ENCODE measurements around the gene PCBP3. TPM values are rescaled to one million over a fixed set of nuclear protein-coding genes. Genes with fewer than 3 reads are reported as not detected.

PCBP3 gene
- total RNA-seq, 1 experiment from 2014 or later: 10.9 TPM

DNA sequence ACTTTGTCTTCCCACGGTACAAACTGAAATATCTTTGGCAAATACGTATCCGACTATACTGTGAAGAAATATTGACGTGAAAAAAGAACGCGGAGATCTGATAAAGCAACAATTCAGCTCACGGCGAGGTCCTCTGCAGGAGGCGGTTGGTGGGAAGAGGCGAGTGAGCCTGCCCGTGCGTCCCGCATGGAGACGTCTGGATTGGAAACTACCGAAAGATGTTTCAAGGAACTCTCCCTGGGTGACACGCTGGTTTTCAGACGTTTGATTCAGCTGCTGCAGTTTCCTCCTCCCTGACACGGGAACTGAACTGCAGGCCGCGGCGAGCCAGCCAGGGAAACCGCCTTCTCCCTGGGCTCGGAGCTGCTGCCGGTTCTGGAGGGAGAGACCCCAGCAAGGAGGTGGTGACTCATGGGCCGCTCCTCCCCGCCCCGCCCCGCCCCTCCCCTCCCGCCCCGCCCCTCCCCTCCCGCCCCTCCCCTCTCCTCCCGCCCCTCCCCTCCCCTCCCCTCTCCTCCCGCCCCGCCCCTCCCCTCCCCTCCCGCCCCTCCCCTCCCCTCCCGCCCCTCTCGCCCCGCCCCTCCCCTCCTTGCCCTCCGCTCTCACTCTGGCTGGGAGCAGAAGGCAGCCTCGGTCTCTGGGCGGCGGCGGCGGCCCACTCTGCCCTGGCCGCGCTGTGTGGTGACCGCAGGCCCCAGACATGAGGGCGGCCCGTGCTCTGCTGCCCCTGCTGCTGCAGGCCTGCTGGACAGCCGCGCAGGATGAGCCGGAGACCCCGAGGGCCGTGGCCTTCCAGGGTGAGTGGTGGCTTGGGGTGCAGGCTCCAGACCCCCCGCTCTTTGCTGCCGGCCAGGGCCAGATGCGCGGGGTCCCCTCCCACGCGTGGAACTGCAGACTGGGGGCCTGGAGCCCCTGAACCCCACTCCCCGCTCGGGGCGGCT is 337.9 kb downstream of the PCBP3 start, which contains the start of gene COL6A1:
Gene COL6A1 (plus strand): TSS at position 620 of the 941 bp plus-strand sequence. CDS start 81 bp downstream, at position 701.
- H2BK12ac ChIP-seq (ENCODE audit: insufficient read length, low read depth, low read length): no peak within 1 kb of the TSS
- Mint-ChIP-seq H3K36me3 (ENCODE audit: insufficient read depth in 1 of 3, low read depth in 3 of 3) (peaks cover 11 to 21% (median 12%) of the 10 kb centered on the region in 3 experiments), H3K4me3 (peak within 1 kb of the TSS; percentile 73 to 82), H3K27me3 (ENCODE audit: low read depth) (peaks cover 5% of the 10 kb centered on the region), H3K27ac (no peak within 1 kb of the TSS), H3K9me3 (no peaks in the 10 kb centered on the region), H3K4me1 (peaks cover 10% of the 10 kb centered on the region in 2 experiments)
- no peaks in the 10 kb centered on the region for H4K20me1 ChIP-seq (ENCODE audit: control insufficient read depth, insufficient read depth, insufficient read length)
- H3K23ac ChIP-seq (ENCODE audit: insufficient read length, low read depth, low read length): no peak within 1 kb of the TSS
- H2BK5ac ChIP-seq (ENCODE audit: insufficient read length, low read length): no peak within 1 kb of the TSS
- no peak within 1 kb of the TSS for H2AFZ ChIP-seq (ENCODE audit: low read length)
- H3K4me2 ChIP-seq (ENCODE audit: insufficient read depth, insufficient read length, low read length): peak within 1 kb of the TSS; percentile 72
- H3K23me2 ChIP-seq (ENCODE audit: insufficient read length, low read depth, low read length, poor library complexity, severe bottlenecking): peaks cover 20% of the 10 kb centered on the region
- H3K18ac ChIP-seq (ENCODE audit: insufficient read length, low read depth, low read length): no peak within 1 kb of the TSS
- no peak within 1 kb of the TSS for H2BK15ac ChIP-seq (ENCODE audit: low read depth, low read length)
- H3K9ac ChIP-seq (ENCODE audit: extremely low read depth, insufficient read length, low read length): peak within 1 kb of the TSS; percentile 52
- no peak within 1 kb of the TSS for H2BK20ac ChIP-seq (ENCODE audit: low read depth, low read length, poor library complexity, severe bottlenecking)
- H2BK120ac ChIP-seq (ENCODE audit: low read depth, low read length, poor library complexity, severe bottlenecking): no peak within 1 kb of the TSS
- H4K8ac ChIP-seq (replicated peaks; ENCODE audit: insufficient read length, low read depth, low read length): no peak within 1 kb of the TSS
- no peak within 1 kb of the TSS for H4K5ac ChIP-seq (ENCODE audit: insufficient read length, low read depth, low read length)
- H3K27me3 ChIP-seq (ENCODE audit: insufficient read depth, low read length): no peaks in the 10 kb centered on the region; the same call in 1 of the 2 replicates
- no peaks in the 10 kb centered on the region for H3K79me1 ChIP-seq (ENCODE audit: insufficient read depth, low read depth, low read length, poor library complexity, severe bottlenecking)
- H3T11ph ChIP-seq (ENCODE audit: low read length): no peak within 1 kb of the TSS
- no peaks in the 10 kb centered on the region for H3K79me2 ChIP-seq (ENCODE audit: insufficient read depth, low read length)
- H3K4ac ChIP-seq (ENCODE audit: low read depth, low read length): no peak within 1 kb of the TSS
- TF ChIP-seq, protein P1, sequence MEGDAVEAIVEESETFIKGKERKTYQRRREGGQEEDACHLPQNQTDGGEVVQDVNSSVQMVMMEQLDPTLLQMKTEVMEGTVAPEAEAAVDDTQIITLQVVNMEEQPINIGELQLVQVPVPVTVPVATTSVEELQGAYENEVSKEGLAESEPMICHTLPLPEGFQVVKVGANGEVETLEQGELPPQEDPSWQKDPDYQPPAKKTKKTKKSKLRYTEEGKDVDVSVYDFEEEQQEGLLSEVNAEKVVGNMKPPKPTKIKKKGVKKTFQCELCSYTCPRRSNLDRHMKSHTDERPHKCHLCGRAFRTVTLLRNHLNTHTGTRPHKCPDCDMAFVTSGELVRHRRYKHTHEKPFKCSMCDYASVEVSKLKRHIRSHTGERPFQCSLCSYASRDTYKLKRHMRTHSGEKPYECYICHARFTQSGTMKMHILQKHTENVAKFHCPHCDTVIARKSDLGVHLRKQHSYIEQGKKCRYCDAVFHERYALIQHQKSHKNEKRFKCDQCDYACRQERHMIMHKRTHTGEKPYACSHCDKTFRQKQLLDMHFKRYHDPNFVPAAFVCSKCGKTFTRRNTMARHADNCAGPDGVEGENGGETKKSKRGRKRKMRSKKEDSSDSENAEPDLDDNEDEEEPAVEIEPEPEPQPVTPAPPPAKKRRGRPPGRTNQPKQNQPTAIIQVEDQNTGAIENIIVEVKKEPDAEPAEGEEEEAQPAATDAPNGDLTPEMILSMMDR (conservative IDR thresholded peaks at IDR 0.05): no peak
- no peak within 1 kb of the TSS for H2AK5ac ChIP-seq (ENCODE audit: insufficient read length, low read length)
- H3K4me1 ChIP-seq (ENCODE audit: insufficient read depth, low read length): no peaks in the 10 kb centered on the region; the same call in 1 of the 2 replicates
- no peaks in the 10 kb centered on the region for H3K9me3 ChIP-seq (ENCODE audit: control insufficient read depth, low read depth, low read length)
- H3K27ac ChIP-seq (ENCODE audit: insufficient read length, low read depth, low read length): no peak within 1 kb of the TSS
- H3K56ac ChIP-seq (ENCODE audit: insufficient read length, low read depth, low read length): no peak within 1 kb of the TSS
- H4K91ac ChIP-seq (ENCODE audit: insufficient read length, low read depth, low read length): no peak within 1 kb of the TSS
- WGBS (ENCODE audit: extremely low coverage, insufficient read length, low lambda C conversion rate): no CpG with 5 or more reads among the region's 63 CpGs
- peak; percentile 91 for DNase-seq
- H3K14ac ChIP-seq (ENCODE audit: insufficient read depth, low read length): no peak within 1 kb of the TSS; the same call in 1 of the 2 replicates
